Right atrium auricular region (tissue), 2 donors: ENCODE data around the gene KCNH4. TPM values are rescaled to one million over a fixed set of nuclear protein-coding genes. Genes with fewer than 3 reads are reported as not detected.
A peak's percentile ranks its signal among the peaks of the same experiment; 100 is the strongest.

ENCODE experiments used
- DNase-seq: peaks from one replicate; pipeline ENCODE4 v3.0.0-alpha.2; 2019; ENCODE audit warnings: low spot score
- H3K27ac ChIP-seq, 2 donors: fragments of 200-600 bp; sonication (generic); 1 replicate in 1 of 2; 2 replicates in 1 of 2; pipeline ENCODE4 v1.5.1; 2016 to 2019
- H3K27me3 ChIP-seq, 2 donors: fragments of 200-600 bp; sonication (generic); one replicate each; pipeline versions ENCODE4 v1.5.1 to v1.6.0; 2017 to 2019
- H3K36me3 ChIP-seq: fragments of 200-600 bp; sonication (generic); one replicate; pipeline ENCODE4 v1.5.1; 2016
- H3K4me1 ChIP-seq, 2 donors: fragments of 200-600 bp; sonication (generic); one replicate each; pipeline versions ENCODE4 v1.5.1 to v1.6.0; 2017 to 2019
- H3K4me3 ChIP-seq, 2 donors: fragments of 200-600 bp; sonication (generic); 1 replicate in 1 of 2; 2 replicates in 1 of 2; pipeline ENCODE4 v1.5.1; 2017 to 2019; ENCODE audit warnings: mild to moderate bottlenecking in 1 of 2, moderate library complexity in 1 of 2
- H3K9me3 ChIP-seq, 2 donors: fragments of 200-600 bp; sonication (generic); one replicate each; pipeline ENCODE4 v1.5.1; 2019
- total RNA-seq, 2 donors: library from RNA; depleted of rRNA; stranded (reverse); fragments of >200 nt; gene quantifications; one replicate each; pipeline ENCODE4 v1.1.0, GENCODE V29; 2016
- TF ChIP-seq, protein P1 (sequence below), 2 donors: fragments of 200-600 bp; sonication (generic); IDR thresholded peaks; one replicate each; pipeline ENCODE4 v1.5.1; 2019; ENCODE audit warnings: antibody characterized with exemption in 2 of 2

KCNH4 gene
- total RNA-seq, 2 donors from 2014 or later: 0.15 to 0.35 TPM

DNA sequence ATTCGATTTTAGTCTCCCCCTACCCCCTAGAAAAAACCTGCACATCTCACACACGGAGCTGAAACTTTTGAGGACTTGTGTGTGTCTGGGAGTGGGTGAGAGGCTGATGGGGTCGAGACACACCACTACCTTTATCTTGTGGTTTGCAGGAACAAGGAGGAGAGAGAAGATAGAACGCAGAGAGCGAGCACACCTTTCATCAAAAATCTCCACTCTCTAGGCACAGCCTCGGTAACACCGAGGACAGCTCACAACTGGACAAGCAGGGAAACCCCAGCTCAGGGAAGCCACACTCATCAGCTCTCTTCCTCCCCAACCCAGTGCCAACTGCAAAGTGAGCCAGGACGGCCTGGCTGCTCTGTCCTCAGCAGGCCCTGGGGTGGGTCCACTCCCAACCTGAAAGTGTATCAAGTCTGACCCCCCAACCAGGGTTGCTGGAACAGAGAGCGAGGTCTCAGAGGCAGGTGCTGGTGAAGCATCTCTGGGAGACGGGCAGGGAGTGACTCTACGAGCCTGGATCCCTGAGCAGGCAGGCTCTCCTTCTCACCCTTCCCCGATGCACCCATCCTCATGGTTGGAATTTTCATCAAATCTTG, 18.6 kb upstream of the KCNH4 start:
- Histone ChIP-seq H3K9me3 (no peaks in the 10 kb centered on the region), H3K36me3 (peaks cover 17% of the 10 kb centered on the region), H3K4me1 (peaks cover 0 to 22% of the 10 kb centered on the region in 2 donors), H3K27ac (no peak overlapping the region), H3K4me3 (no peak overlapping the region), H3K27me3 (no peaks in the 10 kb centered on the region)
- TF ChIP-seq, protein P1, sequence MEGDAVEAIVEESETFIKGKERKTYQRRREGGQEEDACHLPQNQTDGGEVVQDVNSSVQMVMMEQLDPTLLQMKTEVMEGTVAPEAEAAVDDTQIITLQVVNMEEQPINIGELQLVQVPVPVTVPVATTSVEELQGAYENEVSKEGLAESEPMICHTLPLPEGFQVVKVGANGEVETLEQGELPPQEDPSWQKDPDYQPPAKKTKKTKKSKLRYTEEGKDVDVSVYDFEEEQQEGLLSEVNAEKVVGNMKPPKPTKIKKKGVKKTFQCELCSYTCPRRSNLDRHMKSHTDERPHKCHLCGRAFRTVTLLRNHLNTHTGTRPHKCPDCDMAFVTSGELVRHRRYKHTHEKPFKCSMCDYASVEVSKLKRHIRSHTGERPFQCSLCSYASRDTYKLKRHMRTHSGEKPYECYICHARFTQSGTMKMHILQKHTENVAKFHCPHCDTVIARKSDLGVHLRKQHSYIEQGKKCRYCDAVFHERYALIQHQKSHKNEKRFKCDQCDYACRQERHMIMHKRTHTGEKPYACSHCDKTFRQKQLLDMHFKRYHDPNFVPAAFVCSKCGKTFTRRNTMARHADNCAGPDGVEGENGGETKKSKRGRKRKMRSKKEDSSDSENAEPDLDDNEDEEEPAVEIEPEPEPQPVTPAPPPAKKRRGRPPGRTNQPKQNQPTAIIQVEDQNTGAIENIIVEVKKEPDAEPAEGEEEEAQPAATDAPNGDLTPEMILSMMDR (IDR thresholded peaks at IDR 0.05): no peak
- no peak for DNase-seq

DNA sequence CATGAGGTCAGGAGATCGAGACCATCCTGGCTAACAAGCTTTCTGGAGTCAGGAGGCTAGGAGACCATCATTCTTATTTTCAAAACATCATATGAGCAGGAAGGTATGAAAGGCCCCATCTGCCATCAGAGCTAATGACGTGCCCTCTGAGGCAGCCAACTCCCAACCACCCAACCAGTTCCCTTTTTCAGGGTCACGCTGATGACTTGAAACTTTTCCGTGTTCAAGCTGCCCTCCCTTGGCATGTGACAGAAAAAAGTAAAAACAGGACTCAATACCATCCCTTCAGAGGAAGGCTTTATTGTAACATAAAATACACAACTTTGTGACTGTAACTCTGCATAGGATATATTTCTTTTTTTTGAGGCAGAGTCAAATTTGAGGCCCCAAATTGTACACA, 18.0 kb upstream of the KCNH4 start:
- no peaks in the 10 kb centered on the region for H3K27me3 ChIP-seq
- TF ChIP-seq, protein P1 (IDR thresholded peaks at IDR 0.05): no peak
- H3K4me1 ChIP-seq: peaks cover 0 to 25% of the 10 kb centered on the region in 2 donors
- peak overlapping the region in 1 of 2 donors; percentile 33 for H3K27ac ChIP-seq
- peaks cover 11% of the 10 kb centered on the region for H3K36me3 ChIP-seq
- DNase-seq: no peak
- no peak overlapping the region for H3K4me3 ChIP-seq
- H3K9me3 ChIP-seq: no peaks in the 10 kb centered on the region

DNA sequence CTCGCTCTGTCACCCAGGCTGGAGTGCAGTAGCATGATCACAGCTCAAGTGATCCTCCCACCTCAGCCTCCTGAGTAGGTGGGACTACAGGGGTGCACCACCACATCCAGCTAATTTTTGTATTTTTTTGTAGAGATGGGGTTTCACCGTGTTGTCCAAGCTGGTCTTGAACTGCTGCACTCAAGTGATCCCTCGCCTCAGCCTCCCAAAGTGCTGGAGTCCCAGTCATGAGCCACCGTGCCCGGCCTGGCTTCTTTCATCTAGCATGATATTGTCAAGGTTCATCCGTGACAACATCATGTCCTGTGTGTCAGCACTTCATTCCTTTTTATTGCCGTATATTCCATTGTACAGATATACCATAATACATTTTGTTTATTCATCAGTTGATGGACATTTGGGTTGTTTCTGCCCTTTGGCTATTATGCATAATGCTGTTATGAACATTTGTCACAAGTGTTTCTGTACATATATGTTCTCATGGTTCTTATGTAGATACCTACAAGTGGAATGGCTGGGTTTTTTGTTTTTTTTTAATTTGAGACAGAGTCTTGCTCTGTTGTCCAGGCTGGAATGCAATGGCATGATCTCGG, 16.7 kb upstream of the KCNH4 start:
- peaks cover 0 to 36% of the 10 kb centered on the region in 2 donors for H3K4me1 ChIP-seq
- H3K9me3 ChIP-seq: no peaks in the 10 kb centered on the region
- H3K27me3 ChIP-seq: no peaks in the 10 kb centered on the region
- peaks cover 7% of the 10 kb centered on the region for H3K36me3 ChIP-seq
- no peak overlapping the region for H3K4me3 ChIP-seq
- DNase-seq: no peak
- TF ChIP-seq, protein P1 (IDR thresholded peaks at IDR 0.05): no peak
- H3K27ac ChIP-seq: no peak overlapping the region

DNA sequence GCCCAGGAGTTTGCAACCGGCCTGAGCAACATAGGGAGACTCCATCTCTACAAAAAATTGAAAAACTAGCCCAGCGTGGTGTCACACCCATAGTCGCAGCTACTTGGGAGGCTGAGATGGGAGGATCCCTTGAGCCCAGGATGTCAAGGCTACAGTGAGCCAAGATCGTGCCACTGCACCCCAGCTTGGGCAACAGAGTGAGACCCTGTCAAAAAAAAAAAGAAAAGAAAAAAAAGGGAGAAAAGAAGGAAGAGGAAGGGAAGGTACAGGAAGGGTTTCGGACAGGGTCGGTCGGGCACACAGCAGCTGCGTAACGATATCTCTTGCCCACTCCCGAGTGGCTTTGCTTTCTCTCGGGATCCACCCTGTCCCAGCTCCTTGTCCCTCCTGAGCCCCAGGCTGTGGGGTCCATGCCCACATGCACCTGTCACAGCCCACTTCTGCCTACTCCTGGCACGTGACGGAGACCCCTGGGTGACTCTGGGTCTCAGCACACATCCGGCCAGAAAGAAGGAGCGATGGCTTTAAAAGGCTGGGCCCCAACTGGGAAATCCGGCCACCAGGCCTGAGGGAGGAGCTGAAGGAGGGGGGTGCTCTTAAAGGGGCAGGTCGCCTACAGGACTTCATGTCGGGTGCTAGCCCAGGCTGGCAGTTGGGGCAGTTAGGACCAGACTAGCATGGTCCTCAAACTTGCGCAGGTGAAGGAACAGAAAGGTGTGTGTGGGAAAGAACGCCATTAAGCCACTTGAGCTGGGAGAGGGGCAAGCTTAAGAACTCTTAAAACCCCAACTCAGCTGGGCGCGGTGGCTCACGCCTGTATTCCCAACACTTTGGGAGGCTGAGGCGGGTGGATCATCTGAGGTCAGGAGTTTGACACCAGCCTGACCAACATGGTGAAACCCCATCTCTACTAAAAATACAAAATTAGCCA, 13.3 kb upstream of the KCNH4 start, which contains the start of gene GHDC:
Gene GHDC, minus strand, starts transcription at position 526 of the 931 bp plus-strand sequence. CDS start 913 bp downstream, outside the sequence.
- DNase-seq: peak; percentile 88
- Histone ChIP-seq H3K4me1 (peaks cover 0 to 18% of the 10 kb centered on the region in 2 donors), H3K9me3 (no peaks in the 10 kb centered on the region), H3K27ac (peak within 1 kb of the TSS; percentile 68 to 84), H3K27me3 (no peaks in the 10 kb centered on the region), H3K4me3 (peak within 1 kb of the TSS; percentile 48 to 78), H3K36me3 (no peaks in the 10 kb centered on the region)
- TF ChIP-seq, protein P1 (IDR thresholded peaks at IDR 0.05): no peak

DNA sequence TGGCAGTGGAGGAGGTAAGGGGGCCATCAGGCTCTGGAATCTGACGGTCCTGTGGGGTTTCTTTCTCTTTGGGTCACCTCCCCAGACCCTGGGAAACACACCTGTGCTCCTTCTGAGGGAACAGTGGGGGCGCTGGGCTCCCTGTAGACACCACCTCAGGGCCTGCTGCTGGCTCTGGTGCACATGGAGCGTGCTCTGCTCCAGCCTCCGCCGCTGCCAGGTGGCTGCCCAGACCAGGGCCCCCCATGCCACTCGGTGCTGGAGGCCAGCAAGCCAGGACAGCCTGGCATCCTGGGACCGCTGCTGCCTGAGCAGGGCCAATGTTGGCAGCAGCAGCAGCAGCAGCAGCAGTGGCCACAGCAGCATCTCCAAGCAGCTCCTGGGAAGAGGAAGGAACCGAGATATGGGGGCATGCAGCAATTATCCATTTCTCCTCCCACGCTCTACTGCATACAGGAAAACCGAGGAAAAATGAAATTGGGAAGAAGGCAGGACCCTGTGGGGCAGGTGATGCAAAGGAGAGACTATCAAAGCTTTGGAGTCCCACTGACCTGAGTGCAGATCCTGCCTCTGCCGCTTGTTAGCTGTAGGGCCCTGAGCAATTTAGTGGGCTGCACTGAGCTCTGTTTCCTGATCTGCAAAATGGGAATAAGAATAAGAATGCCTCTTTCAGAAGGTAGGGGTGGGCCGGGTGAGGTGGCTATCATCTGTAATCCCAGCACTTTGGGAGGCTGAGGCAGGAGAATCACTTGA, 12.4 kb upstream of the KCNH4 start:
- Histone ChIP-seq H3K4me3 (peak overlapping the region; percentile 48 to 78), H3K36me3 (no peaks in the 10 kb centered on the region), H3K4me1 (peaks cover 0 to 18% of the 10 kb centered on the region in 2 donors), H3K27ac (peak overlapping the region in 1 of 2 donors; percentile 84), H3K9me3 (no peaks in the 10 kb centered on the region), H3K27me3 (no peaks in the 10 kb centered on the region)
- no peak for DNase-seq
- TF ChIP-seq, protein P1 (IDR thresholded peaks at IDR 0.05): no peak
